ENCODE measurements around the gene TMEM263. TPM values are rescaled to one million over a fixed set of nuclear protein-coding genes. Genes with fewer than 3 reads are reported as not detected.

TMEM263 gene
- total and polyA plus RNA-seq, 9 of the 15 experiments (the other 6 are each of a cell fraction or from before 2014, with no cell fraction given) = 12.6 to 36.7 (median 24.4) TPM

DNA sequence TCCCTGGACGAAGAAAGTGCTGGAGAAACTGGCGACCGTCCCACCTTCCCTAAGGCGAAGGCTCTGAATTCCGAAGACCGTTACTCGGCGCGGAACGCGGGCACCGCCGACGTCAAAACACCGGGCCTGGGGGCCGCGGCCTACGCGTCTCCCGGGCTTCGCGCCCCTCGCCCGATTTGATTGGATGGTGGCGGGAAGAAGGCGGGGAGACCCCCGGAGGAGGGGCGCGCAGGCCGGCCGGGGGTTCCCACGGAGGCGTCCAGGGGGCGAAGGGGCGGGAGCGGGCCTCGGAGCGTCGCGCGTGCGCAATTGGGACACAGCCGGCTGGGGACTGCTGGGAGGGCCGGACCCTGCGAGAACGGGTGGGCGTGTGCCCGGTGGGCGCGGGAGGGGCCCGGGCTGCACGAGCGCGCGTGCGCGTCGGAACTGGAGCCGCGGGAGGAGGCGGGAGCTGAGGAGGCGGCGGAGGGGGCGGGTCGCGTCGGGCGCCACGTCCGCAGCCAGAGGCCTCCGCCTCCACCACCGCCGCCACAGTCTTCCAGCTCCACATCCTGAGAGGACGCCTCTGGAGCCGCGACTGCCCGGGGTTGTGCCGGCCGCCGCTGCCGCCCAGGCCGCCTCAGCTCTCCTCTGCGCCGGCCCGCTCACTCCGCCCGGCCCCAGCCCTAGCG is at the start of gene TMEM263 (continued):
- TF ChIP-seq RAD21 (CRISPR knock-in tag; conservative IDR thresholded peaks at IDR 0.05 in 1 of 2, IDR thresholded peaks at IDR 0.05 in 1 of 2) (0 out of 4 replicates have a peak, but pooled peaks of 1 of the 2 experiments have one; percentile 8), KHSRP (IDR thresholded peaks at IDR 0.05) (no peak), NR4A1 (CRISPR knock-in tag; IDR thresholded peaks at IDR 0.05) (no peak; the same call in 1 of the 2 replicates), NR4A1 (tag; IDR thresholded peaks at IDR 0.05) (no peak), ARNT (IDR thresholded peaks at IDR 0.05) (no peak), ZNF512 (tag; IDR thresholded peaks at IDR 0.05) (no peak), FUS (optimal IDR thresholded peaks at IDR 0.05; ENCODE audit: low read depth, low read length) (no peak), ZBTB7A (IDR thresholded peaks at IDR 0.05; ENCODE audit: borderline replicate concordance, control insufficient read depth, low read depth, low read length) (peak; percentile 99), ZNF408 (CRISPR knock-in tag; IDR thresholded peaks at IDR 0.05; ENCODE audit: low read depth) (no peak), NUFIP1 (IDR thresholded peaks at IDR 0.05; ENCODE audit: partially characterized antibody) (peak; percentile 79), RBM39 (optimal IDR thresholded peaks at IDR 0.05; ENCODE audit: low read depth, low read length) (peak; percentile 37), EP300 (IDR thresholded peaks at IDR 0.05; ENCODE audit: low read length) (no peak), NFE2 (IDR thresholded peaks at IDR 0.05; ENCODE audit: low read depth) (no peak), TSC22D4 (tag; IDR thresholded peaks at IDR 0.05) (no peak), NR2F6 (CRISPR knock-in tag; IDR thresholded peaks at IDR 0.05) (no peak), CTBP1 (IDR thresholded peaks at IDR 0.05; ENCODE audit: borderline replicate concordance) (peak; percentile 53; the same call in 1 of the 2 replicates), GTF2A2 (tag; IDR thresholded peaks at IDR 0.05) (no peak), MAFF (IDR thresholded peaks at IDR 0.05; ENCODE audit: low read length) (no peak)
- TF ChIP-seq, protein P1, sequence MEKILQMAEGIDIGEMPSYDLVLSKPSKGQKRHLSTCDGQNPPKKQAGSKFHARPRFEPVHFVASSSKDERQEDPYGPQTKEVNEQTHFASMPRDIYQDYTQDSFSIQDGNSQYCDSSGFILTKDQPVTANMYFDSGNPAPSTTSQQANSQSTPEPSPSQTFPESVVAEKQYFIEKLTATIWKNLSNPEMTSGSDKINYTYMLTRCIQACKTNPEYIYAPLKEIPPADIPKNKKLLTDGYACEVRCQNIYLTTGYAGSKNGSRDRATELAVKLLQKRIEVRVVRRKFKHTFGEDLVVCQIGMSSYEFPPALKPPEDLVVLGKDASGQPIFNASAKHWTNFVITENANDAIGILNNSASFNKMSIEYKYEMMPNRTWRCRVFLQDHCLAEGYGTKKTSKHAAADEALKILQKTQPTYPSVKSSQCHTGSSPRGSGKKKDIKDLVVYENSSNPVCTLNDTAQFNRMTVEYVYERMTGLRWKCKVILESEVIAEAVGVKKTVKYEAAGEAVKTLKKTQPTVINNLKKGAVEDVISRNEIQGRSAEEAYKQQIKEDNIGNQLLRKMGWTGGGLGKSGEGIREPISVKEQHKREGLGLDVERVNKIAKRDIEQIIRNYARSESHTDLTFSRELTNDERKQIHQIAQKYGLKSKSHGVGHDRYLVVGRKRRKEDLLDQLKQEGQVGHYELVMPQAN (IDR thresholded peaks at IDR 0.05; ENCODE audit: borderline replicate concordance) = 0 out of 2 replicates have a peak, but pooled peaks have one; percentile 3
